Astrocyte of the spinal cord (primary cell): ENCODE data around the gene NT5C1B.
"Not testable (repeated sequence)": the region's sequence is repeated elsewhere in the genome, so short reads cannot be mapped to it uniquely, and the experiment has no call there.

Experiments
- DNase-seq: peaks from one replicate; pipeline ENCODE4 v3.0.0; 2011; ENCODE audit warnings: low read depth, low spot score
- H3K4me3 ChIP-seq: 2 replicates; pipeline ENCODE4 v1.5.1; 2011; ENCODE audit warnings: low read depth, mild to moderate bottlenecking, low read length, moderate library complexity
- CTCF ChIP-seq: IDR thresholded peaks from 2 replicates; pipeline ENCODE4 v1.5.1; 2012; ENCODE audit warnings: low read depth, mild to moderate bottlenecking, low read length, inconsistent platforms
- in situ Hi-C: cut with HindIII; loops from 2 replicates; pipeline ENCODE4 v1.10.0; 2017; ENCODE audit warnings: low sequenced_read_pairs

Gene NT5C1B

DNA sequence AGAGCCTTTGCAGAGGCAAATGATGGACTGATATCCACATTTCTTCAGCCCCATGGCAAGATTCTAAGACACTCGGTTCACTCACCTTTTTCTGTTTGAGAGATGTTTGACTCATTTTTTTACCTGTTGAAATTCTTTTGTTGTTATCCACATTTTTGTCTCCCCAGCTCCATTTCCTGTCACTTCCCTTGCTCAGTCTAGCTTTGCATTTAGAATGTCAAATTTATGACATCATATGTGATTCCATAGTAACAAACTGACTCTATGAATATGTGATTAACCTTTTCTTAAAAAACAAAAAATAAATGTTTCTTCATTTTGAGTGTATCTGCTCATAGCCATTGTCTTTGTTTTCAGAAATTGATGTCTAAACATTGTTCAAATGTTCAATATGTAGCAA, at the start of gene NT5C1B:
NT5C1B (minus strand) TSS at position 216 of the 400 bp plus-strand sequence; CDS start at position 115, 101 bp downstream.
- DNase-seq: no peak
- in situ Hi-C loops: no loop called here
- H3K4me3 ChIP-seq: no peak within 1 kb of the TSS
- TF ChIP-seq CTCF: no peak

DNA sequence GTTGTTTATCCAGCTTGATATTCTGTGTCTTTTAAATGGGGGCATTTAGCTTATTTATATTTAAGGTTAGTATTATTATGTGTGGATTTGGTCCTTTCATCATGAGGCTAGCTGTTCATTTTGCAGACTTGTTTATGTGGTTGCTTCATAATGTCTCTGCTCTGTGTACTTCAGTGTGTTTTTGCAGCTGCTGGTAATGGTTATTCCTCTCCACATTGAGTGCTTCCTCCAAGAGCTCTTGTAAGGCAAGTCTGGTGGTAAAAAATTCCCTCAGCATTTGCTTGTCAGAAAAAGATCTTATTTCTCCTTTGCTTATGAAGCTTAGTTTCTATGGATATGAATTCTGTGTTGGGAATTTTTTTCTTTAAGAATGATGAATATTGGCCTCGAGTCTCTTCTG, 47.8 kb upstream of the NT5C1B start:
- in situ Hi-C loops: no loop called here
- TF ChIP-seq CTCF: no peak
- no peak for DNase-seq
- no peak overlapping the region for H3K4me3 ChIP-seq

GRCh38 chr2:18632699-18633098, 43.3 kb upstream of the NT5C1B start:
- in situ Hi-C loops, H3K4me3 ChIP-seq, DNase-seq: not testable (repeated sequence)

- TF ChIP-seq CTCF: no peak
- in situ Hi-C loops: no loop called here
- H3K4me3 ChIP-seq: no peak overlapping the region
- no peak for DNase-seq
These were observed 41.6 kb upstream of the NT5C1B start for GRCh38 chr2:18630941-18631340.

DNA sequence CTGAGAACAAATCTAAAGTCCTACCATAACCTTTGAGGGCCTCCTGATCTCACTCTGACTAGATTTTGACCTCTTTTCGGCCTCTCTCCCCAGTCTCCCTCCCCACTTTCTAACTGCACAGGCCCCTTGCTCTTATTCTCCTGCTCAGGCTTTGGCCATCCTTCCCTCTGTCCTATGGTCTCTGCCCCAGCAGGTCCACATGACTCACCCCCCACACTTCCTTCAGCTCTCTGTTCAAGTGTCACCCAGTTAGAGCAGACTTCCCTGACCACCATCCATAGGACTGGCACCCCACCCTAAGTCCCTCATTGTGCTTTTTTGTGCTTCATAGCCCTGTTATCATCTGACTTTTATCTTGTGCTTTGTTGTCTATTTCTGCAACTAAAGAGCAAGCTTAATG, 41.2 kb upstream of the NT5C1B start:
- no peak for DNase-seq
- H3K4me3 ChIP-seq: no peak overlapping the region
- in situ Hi-C loops: no loop called here
- TF ChIP-seq CTCF: no peak

DNA sequence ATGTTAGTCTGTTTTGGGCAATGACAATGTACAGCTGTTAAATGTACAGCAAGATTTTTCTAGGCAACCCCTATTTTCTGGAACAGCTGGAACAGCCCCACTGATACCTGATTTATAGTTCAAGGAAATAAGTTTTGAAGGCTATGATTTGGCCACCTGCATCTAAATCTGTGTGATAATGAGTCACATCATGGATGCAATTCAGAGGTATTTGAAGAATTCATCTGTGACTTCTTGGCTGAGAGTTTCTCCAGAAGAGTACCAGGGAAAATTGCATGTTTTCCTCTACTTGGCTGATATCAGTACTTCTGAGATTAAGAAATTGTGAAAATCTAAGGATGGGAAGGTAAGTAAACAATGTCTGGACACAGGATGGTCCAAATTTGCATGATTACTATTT, 40.7 kb upstream of the NT5C1B start:
- no peak for TF ChIP-seq CTCF
- H3K4me3 ChIP-seq: no peak overlapping the region
- in situ Hi-C loops: no loop called here
- peak; percentile 28 for DNase-seq

GRCh38 chr2:18626958-18627650, 37.7 kb upstream of the NT5C1B start:
- no peak overlapping the region for H3K4me3 ChIP-seq
- in situ Hi-C loops: no loop called here
- DNase-seq: no peak
- no peak for TF ChIP-seq CTCF
